ENCODE results near the gene OLFML1. TPM values are rescaled to one million over a fixed set of nuclear protein-coding genes. Genes with fewer than 3 reads are reported as not detected.
A peak's percentile ranks its signal among the peaks of the same experiment; 100 is the strongest.

OLFML1 gene
- total and polyA plus RNA-seq, 2 of the 13 experiments (the other 11 are each of a cell fraction or from before 2014, with no cell fraction given) = 0.89 to 0.90 TPM

- TF ChIP-seq ZNF383 (CRISPR knock-in tag; IDR thresholded peaks at IDR 0.05; ENCODE audit: borderline replicate concordance) = peak; percentile 67; the same call in 1 of the 2 replicates
- TF ChIP-seq ZMAT5 (CRISPR knock-in tag; IDR thresholded peaks at IDR 0.05; ENCODE audit: borderline replicate concordance, low read depth) = no peak
- TF ChIP-seq, protein P1, sequence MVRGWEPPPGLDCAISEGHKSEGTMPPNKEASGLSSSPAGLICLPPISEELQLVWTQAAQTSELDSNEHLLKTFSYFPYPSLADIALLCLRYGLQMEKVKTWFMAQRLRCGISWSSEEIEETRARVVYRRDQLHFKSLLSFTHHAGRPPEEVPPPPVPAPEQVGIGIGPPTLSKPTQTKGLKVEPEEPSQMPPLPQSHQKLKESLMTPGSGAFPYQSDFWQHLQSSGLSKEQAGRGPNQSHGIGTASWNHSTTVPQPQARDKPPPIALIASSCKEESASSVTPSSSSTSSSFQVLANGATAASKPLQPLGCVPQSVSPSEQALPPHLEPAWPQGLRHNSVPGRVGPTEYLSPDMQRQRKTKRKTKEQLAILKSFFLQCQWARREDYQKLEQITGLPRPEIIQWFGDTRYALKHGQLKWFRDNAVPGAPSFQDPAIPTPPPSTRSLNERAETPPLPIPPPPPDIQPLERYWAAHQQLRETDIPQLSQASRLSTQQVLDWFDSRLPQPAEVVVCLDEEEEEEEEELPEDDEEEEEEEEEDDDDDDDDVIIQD (CRISPR knock-in tag; IDR thresholded peaks at IDR 0.05; ENCODE audit: low read depth) = no peak
- no peak for TF ChIP-seq MTF2 (CRISPR knock-in tag; IDR thresholded peaks at IDR 0.05; ENCODE audit: borderline replicate concordance)
- TF ChIP-seq FLYWCH1 (CRISPR knock-in tag; IDR thresholded peaks at IDR 0.05) = no peak
- TF ChIP-seq, protein P2, sequence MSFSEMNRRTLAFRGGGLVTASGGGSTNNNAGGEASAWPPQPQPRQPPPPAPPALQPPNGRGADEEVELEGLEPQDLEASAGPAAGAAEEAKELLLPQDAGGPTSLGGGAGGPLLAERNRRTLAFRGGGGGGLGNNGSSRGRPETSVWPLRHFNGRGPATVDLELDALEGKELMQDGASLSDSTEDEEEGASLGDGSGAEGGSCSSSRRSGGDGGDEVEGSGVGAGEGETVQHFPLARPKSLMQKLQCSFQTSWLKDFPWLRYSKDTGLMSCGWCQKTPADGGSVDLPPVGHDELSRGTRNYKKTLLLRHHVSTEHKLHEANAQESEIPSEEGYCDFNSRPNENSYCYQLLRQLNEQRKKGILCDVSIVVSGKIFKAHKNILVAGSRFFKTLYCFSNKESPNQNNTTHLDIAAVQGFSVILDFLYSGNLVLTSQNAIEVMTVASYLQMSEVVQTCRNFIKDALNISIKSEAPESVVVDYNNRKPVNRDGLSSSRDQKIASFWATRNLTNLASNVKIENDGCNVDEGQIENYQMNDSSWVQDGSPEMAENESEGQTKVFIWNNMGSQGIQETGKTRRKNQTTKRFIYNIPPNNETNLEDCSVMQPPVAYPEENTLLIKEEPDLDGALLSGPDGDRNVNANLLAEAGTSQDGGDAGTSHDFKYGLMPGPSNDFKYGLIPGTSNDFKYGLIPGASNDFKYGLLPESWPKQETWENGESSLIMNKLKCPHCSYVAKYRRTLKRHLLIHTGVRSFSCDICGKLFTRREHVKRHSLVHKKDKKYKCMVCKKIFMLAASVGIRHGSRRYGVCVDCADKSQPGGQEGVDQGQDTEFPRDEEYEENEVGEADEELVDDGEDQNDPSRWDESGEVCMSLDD (CRISPR knock-in tag; IDR thresholded peaks at IDR 0.05; ENCODE audit: borderline replicate concordance) = no peak
- no peak for TF ChIP-seq ZNF33A (CRISPR knock-in tag; IDR thresholded peaks at IDR 0.05; ENCODE audit: borderline replicate concordance)
- TF ChIP-seq, protein P3, sequence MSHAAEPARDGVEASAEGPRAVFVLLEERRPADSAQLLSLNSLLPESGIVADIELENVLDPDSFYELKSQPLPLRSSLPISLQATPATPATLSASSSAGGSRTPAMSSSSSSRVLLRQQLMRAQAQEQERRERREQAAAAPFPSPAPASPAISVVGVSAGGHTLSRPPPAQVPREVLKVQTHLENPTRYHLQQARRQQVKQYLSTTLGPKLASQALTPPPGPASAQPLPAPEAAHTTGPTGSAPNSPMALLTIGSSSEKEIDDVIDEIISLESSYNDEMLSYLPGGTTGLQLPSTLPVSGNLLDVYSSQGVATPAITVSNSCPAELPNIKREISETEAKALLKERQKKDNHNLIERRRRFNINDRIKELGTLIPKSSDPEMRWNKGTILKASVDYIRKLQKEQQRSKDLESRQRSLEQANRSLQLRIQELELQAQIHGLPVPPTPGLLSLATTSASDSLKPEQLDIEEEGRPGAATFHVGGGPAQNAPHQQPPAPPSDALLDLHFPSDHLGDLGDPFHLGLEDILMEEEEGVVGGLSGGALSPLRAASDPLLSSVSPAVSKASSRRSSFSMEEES (CRISPR knock-in tag; IDR thresholded peaks at IDR 0.05) = 0 out of 2 replicates have a peak, but pooled peaks have one; percentile 24
- TF ChIP-seq, protein P4, sequence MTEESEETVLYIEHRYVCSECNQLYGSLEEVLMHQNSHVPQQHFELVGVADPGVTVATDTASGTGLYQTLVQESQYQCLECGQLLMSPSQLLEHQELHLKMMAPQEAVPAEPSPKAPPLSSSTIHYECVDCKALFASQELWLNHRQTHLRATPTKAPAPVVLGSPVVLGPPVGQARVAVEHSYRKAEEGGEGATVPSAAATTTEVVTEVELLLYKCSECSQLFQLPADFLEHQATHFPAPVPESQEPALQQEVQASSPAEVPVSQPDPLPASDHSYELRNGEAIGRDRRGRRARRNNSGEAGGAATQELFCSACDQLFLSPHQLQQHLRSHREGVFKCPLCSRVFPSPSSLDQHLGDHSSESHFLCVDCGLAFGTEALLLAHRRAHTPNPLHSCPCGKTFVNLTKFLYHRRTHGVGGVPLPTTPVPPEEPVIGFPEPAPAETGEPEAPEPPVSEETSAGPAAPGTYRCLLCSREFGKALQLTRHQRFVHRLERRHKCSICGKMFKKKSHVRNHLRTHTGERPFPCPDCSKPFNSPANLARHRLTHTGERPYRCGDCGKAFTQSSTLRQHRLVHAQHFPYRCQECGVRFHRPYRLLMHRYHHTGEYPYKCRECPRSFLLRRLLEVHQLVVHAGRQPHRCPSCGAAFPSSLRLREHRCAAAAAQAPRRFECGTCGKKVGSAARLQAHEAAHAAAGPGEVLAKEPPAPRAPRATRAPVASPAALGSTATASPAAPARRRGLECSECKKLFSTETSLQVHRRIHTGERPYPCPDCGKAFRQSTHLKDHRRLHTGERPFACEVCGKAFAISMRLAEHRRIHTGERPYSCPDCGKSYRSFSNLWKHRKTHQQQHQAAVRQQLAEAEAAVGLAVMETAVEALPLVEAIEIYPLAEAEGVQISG (CRISPR knock-in tag; IDR thresholded peaks at IDR 0.05) = 0 out of 2 replicates have a peak, but pooled peaks have one; percentile 34
- TF ChIP-seq, protein P5, sequence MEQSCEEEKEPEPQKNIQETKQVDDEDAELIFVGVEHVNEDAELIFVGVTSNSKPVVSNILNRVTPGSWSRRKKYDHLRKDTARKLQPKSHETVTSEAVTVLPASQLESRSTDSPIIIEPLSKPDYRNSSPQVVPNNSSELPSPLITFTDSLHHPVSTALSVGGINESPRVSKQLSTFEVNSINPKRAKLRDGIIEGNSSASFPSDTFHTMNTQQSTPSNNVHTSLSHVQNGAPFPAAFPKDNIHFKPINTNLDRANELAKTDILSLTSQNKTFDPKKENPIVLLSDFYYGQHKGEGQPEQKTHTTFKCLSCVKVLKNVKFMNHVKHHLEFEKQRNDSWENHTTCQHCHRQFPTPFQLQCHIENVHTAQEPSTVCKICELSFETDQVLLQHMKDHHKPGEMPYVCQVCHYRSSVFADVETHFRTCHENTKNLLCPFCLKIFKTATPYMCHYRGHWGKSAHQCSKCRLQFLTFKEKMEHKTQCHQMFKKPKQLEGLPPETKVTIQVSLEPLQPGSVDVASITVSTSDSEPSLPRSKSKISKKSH (CRISPR knock-in tag; IDR thresholded peaks at IDR 0.05; ENCODE audit: borderline replicate concordance) = peak; percentile 45; the same call in 1 of the 2 replicates
- peak; percentile 65 for TF ChIP-seq ATF7-NPFF (CRISPR knock-in tag; IDR thresholded peaks at IDR 0.05; ENCODE audit: low read depth)
- peak; percentile 21; the same call in 1 of the 2 replicates for TF ChIP-seq MTA1 (CRISPR knock-in tag; IDR thresholded peaks at IDR 0.05; ENCODE audit: borderline replicate concordance)
- no peak for TF ChIP-seq SKI (IDR thresholded peaks at IDR 0.05; ENCODE audit: partially characterized antibody)
- peak; percentile 66 for TF ChIP-seq RBFOX2 (IDR thresholded peaks at IDR 0.05; ENCODE audit: low read depth, low read length)
- TF ChIP-seq HNF4A (CRISPR knock-in tag; IDR thresholded peaks at IDR 0.05) = 0 out of 2 replicates have a peak, but pooled peaks have one; percentile 19
- 0 out of 2 replicates have a peak, but pooled peaks have one; percentile 35 for TF ChIP-seq ZNF329 (CRISPR knock-in tag; IDR thresholded peaks at IDR 0.05; ENCODE audit: low read depth)
Measured at GRCh38 chr11:7513234-7514098, 28.2 kb downstream of the OLFML1 start, which contains the start of gene PPFIBP2 (continued).

All from HepG2 (cell line).